ES-I3 (cell line): Measurements from ENCODE around the gene IVD.
A peak's percentile ranks its signal among the peaks of the same experiment; 100 is the strongest.

ENCODE experiments used
- H3K36me3 ChIP-seq: 2 replicates; pipeline ENCODE4 v1.6.1; 2013; ENCODE audit warnings: mild to moderate bottlenecking, low read length, control low read depth, moderate library complexity; ENCODE audit not compliant: insufficient read depth
- H3K4me1 ChIP-seq: 2 replicates; pipeline ENCODE4 v1.6.1; 2013; ENCODE audit warnings: mild to moderate bottlenecking, control low read depth, low read length; ENCODE audit not compliant: insufficient read depth
- H3K9ac ChIP-seq: 2 replicates; pipeline ENCODE4 v1.6.1; 2013; ENCODE audit warnings: low read depth, mild to moderate bottlenecking, low read length, moderate library complexity
- H3K9me3 ChIP-seq: 2 replicates; pipeline ENCODE4 v1.6.1; 2013; ENCODE audit warnings: mild to moderate bottlenecking, low read length, moderate library complexity; ENCODE audit not compliant: control insufficient read depth, insufficient read depth

IVD gene

GRCh38 chr15:40405501-40406381 is at the start of gene IVD:
Gene IVD, plus strand, starts transcription at chr15:40405795. Its CDS starts 33 bp downstream, at chr15:40405828.
- no peaks in the 10 kb centered on the region for H3K4me1 ChIP-seq
- H3K9me3 ChIP-seq, result no peaks in the 10 kb centered on the region
- peak within 1 kb of the TSS; percentile 84 for H3K9ac ChIP-seq
- peaks cover 13% of the 10 kb centered on the region for H3K36me3 ChIP-seq

DNA sequence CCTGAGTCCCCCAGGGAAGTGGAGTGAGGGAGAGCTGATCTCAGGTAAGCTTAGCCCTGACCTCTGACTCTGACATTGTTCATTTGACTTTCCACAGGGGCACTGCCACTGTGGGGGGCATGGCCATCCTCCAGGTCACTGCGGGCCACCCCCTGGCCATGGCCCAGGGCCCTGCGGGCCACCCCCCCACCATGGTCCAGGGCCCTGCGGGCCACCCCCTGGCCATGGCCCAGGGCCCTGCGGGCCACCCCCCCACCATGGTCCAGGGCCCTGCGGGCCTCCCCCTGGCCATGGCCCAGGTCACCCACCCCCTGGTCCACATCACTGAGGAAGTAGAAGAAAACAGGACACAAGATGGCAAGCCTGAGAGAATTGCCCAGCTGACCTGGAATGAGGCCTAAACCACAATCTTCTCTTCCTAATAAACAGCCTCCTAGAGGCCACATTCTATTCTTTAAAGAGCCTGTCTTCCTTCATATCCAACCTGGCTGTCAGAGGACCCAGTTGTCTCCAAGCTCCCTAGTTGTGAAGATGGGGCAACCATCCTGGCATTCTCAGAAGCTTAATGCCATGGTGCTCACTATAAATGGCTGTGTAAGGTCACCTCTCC is 49.5 kb upstream of the IVD start:
- H3K9me3 ChIP-seq, result no peaks in the 10 kb centered on the region
- H3K9ac ChIP-seq, result no peak overlapping the region
- peaks cover 11% of the 10 kb centered on the region for H3K4me1 ChIP-seq
- H3K36me3 ChIP-seq, result no peaks in the 10 kb centered on the region

DNA sequence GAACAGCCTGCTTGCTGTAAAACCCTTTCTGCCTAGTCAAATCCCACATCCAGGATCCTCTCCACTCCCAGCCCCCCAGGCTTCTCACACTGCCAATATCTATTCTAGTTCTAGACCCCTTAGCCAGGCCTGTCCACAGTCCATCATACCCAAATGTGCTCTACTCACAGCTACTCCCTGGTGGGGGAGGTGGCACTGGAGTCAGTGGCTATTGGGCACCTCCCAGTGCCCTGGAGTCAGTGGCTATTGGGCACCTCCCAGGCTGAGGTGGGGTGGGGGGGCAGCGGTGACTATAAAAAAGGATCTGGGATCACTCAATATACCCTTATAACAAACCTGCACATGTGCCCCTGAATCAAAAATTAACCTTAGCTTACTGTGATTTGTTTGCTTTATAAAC is 48.3 kb upstream of the IVD start:
- H3K36me3 ChIP-seq, result no peaks in the 10 kb centered on the region
- peak overlapping the region; percentile 40 for H3K9ac ChIP-seq
- no peaks in the 10 kb centered on the region for H3K9me3 ChIP-seq
- H3K4me1 ChIP-seq, result peaks cover 11% of the 10 kb centered on the region

DNA sequence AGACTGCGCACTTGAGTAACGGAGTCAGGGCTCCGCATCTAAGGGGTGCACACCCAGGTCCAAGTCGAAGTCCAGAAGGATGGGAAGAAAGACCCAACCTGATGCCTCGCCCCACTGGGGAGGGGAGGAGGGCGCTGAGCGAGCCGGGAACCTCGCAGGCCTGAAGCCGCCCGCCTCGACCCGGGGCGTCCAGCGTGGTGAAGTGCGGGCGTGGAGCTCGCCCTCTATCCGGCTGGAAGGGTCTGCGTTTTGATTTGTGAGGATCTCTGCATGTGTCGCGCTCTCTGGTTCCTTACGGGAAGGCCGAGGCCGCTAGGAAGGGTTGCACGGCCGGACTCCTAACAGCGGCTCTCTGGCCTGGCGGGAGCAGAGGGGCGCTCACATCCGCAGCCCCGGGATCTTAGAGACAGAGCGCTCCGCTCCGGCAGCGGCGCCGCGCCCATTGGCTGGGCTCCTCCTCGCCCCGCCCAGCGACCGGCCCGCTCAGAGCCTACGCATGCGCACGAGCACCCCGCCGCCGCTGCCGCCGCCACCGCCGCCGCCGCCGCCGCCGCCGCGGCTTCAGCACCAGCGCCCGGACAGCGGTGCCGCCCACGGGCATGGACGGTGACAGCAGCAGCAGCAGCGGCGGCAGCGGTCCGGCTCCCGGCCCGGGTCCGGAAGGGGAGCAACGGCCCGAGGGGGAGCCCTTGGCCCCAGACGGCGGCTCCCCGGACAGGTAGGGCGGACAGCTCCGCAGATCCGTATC is 47.7 kb upstream of the IVD start, which contains the start of gene DISP2:
DISP2 (plus strand) TSS at position 497 of the 748 bp plus-strand sequence; CDS start at position 600, 103 bp downstream.
- H3K36me3 ChIP-seq, result no peaks in the 10 kb centered on the region
- peak within 1 kb of the TSS; percentile 40 for H3K9ac ChIP-seq
- H3K9me3 ChIP-seq, result no peaks in the 10 kb centered on the region
- H3K4me1 ChIP-seq, result peaks cover 11% of the 10 kb centered on the region

DNA sequence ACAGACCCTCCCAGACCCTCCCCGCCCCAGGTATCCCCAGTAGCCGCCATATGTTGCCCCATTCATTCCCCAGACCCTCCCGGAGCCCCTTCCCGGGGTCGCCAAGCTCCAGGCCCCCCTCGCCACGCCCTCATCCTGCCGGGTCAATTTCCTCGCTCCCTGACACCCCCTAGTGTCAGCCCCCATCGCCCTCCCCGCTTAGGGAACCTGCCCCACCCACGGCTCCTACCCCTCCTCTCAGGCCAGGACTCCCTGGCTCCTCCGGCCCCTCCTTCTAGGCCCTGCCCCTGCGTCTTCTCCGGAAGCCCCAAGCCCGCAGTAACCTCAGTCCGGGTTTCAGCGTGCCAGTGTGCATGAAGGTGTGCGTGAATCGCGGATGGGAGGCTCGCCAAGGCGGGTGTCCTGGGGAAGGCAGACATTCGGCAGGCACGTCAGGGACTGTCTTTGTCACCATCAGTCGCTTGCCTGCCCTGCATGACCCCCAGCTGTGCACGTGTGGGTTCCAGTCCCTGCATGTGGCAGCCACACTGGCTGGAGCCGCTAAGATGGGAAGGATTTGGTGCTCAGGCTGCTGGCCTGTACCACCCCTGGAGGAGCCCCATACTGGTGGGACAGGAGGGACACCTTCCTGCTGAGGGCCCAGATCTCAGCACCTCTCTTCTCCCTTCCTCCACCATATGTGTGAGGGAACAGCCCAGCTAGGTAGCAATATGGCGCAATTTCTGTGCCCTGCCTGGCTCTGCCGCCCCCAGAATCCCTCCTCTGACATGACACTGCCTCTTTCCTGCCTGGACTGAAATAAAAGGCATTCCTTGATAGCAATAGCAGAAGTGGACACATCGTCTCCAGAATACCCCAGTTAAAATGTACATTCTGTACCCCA is 46.9 kb upstream of the IVD start:
- Histone ChIP-seq H3K4me1 (peaks cover 9% of the 10 kb centered on the region), H3K36me3 (no peaks in the 10 kb centered on the region), H3K9ac (peak overlapping the region; percentile 35; the same call in 1 of the 2 replicates), H3K9me3 (no peaks in the 10 kb centered on the region)

GRCh38 chr15:40360015-40360414 is 45.6 kb upstream of the IVD start:
- Histone ChIP-seq H3K4me1 (no peaks in the 10 kb centered on the region; the same call in 1 of the 2 replicates), H3K9me3 (no peaks in the 10 kb centered on the region), H3K9ac (no peak overlapping the region), H3K36me3 (no peaks in the 10 kb centered on the region)

DNA sequence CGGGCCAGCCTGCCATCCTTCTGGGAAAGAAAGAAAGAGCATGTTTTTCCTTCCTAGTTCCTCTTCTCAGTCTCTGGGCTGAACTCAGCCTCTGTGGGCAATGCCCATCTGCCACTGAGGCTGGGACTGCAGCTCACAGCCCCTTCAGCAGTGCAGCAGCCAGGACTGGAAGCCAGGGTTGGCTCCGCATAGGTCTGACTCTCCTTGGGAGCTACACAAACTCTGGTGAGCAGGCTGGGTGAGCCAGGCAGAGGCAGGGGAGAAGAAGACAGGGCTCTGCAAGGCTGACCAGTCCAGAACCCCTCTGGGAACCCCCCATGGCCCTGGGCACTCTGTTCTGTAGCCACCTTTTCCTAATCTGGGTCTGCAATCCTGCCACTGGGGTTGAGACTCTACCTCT is 44.0 kb upstream of the IVD start:
- Histone ChIP-seq H3K36me3 (no peaks in the 10 kb centered on the region), H3K4me1 (no peaks in the 10 kb centered on the region; the same call in 1 of the 2 replicates), H3K9me3 (no peaks in the 10 kb centered on the region)

DNA sequence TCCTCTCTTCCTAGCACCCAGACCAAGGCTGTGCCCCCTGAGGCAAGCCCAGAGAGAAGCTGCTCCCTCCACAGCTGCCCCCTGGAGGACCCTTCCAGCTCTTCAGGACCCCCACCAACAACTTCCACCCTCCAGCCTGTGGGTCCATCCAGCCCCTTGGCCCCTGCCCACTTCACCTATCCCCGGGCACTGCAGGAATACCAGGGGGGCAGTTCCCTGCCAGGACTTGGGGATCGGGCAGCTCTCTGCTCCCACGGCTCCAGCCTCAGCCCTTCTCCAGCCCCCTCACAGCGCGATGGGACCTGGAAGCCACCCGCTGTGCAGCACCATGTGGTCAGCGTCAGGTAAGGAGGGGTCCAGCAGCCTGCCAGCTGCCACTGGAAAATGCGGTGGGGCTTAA is 42.0 kb upstream of the IVD start:
- no peaks in the 10 kb centered on the region for H3K9me3 ChIP-seq
- no peak overlapping the region for H3K9ac ChIP-seq

More for the DNA sequence above, 44.0 kb upstream of the IVD start:
- no peak overlapping the region for H3K9ac ChIP-seq

GRCh38 chr15:40364251-40364650 is 41.3 kb upstream of the IVD start:
- Histone ChIP-seq H3K36me3 (no peaks in the 10 kb centered on the region), H3K4me1 (no peaks in the 10 kb centered on the region; the same call in 1 of the 2 replicates)

More for the DNA sequence above, 42.0 kb upstream of the IVD start:
- Histone ChIP-seq H3K36me3 (no peaks in the 10 kb centered on the region), H3K4me1 (no peaks in the 10 kb centered on the region; the same call in 1 of the 2 replicates)

GRCh38 chr15:40365016-40365415 is 40.6 kb upstream of the IVD start:
- Histone ChIP-seq H3K4me1 (no peaks in the 10 kb centered on the region), H3K36me3 (no peaks in the 10 kb centered on the region), H3K9ac (no peak overlapping the region), H3K9me3 (no peaks in the 10 kb centered on the region; the same call in 1 of the 2 replicates)

More at GRCh38 chr15:40364251-40364650, 41.3 kb upstream of the IVD start:
- H3K9ac ChIP-seq, result no peak overlapping the region
- H3K9me3 ChIP-seq, result no peaks in the 10 kb centered on the region; the same call in 1 of the 2 replicates

DNA sequence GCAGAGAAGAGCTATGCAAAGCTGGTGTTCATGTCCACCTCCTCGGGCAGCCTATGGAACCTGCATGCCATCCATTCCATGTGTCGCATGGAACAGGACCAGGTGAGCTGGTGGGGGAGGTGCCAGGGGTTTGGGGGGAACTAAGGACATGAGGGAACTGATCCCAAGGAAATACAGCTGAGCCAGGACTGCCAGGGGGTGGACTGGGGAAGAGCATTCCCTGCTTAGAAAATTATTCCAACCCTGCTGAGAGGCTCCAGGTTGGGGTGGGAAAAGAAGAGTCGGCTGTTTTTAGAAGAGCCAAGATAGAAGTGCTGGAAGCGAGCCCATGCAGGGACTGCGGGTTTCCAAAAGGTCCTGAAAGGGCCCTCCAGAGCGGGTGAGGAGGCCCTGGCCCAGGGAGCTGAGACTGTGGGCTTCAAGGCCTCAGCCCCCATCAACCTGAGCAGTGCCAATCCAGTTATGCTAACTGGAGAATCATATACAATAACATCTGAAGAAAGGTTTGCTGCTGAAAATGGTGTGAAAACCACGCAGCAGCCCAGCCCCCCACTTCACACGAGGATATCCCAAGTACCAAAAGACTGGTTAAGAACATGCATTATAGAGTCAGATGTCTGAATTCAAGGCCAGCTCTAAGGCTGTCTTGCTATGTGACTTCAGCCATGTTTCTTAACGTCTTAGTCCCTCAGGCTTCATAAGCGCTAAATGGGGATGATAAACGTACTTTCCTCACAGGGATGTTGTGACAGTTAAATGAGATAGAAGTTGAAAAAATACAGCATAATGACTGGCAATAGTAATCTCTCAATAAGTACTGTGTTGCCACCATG is 39.8 kb upstream of the IVD start:
- no peaks in the 10 kb centered on the region for H3K36me3 ChIP-seq
- no peaks in the 10 kb centered on the region for H3K4me1 ChIP-seq
- no peak overlapping the region for H3K9ac ChIP-seq

GRCh38 chr15:40366457-40367370 is 38.9 kb upstream of the IVD start:
- Histone ChIP-seq H3K9ac (no peak overlapping the region), H3K9me3 (no peaks in the 10 kb centered on the region; the same call in 1 of the 2 replicates), H3K36me3 (no peaks in the 10 kb centered on the region), H3K4me1 (no peaks in the 10 kb centered on the region; the same call in 1 of the 2 replicates)

More for the DNA sequence above, 39.8 kb upstream of the IVD start:
- H3K9me3 ChIP-seq, result no peaks in the 10 kb centered on the region; the same call in 1 of the 2 replicates
